Progenitor cell of endocrine pancreas (in vitro differentiated cells): Measurements from ENCODE around the gene CASP3. TPM values are rescaled to one million over a fixed set of nuclear protein-coding genes. Genes with fewer than 3 reads are reported as not detected.

Experiments
- DNase-seq: peaks from one replicate; pipeline ENCODE4 v3.0.0; 2021; ENCODE audit warnings: low spot score; ENCODE audit not compliant: unreplicated experiment
- H3K27ac Mint-ChIP-seq: 2 replicates; pipeline ENCODE4 v1.8.0; 2021; ENCODE audit warnings: mild to moderate bottlenecking, moderate library complexity, mixed read lengths
- H3K27me3 Mint-ChIP-seq: 2 replicates; pipeline ENCODE4 v1.8.0; 2021; ENCODE audit warnings: mixed read lengths
- H3K36me3 Mint-ChIP-seq: 2 replicates; pipeline ENCODE4 v1.8.0; 2022; ENCODE audit warnings: mixed read lengths; ENCODE audit not compliant: insufficient read depth
- H3K4me1 Mint-ChIP-seq: 2 replicates; pipeline ENCODE4 v1.8.0; 2021; ENCODE audit warnings: low read depth, mixed read lengths
- H3K4me3 Mint-ChIP-seq: 2 replicates; pipeline ENCODE4 v1.8.0; 2021; ENCODE audit warnings: low read depth, mild to moderate bottlenecking, moderate library complexity, mixed read lengths
- H3K9me3 Mint-ChIP-seq: 2 replicates; pipeline ENCODE4 v1.8.0; 2021; ENCODE audit warnings: low read depth, mixed read lengths
- CTCF ChIP-seq: fragments of 200-600 bp; sonication (generic); IDR thresholded peaks from one replicate; pipeline ENCODE4 v1.5.0; 2021; ENCODE audit warnings: antibody characterized with exemption, mild to moderate bottlenecking; ENCODE audit not compliant: unreplicated experiment
- long read RNA-seq: library from polyadenylated mRNA; unstranded; transcript quantifications from one replicate; pipeline ENCODE4 v2.0.0, GENCODE V29; 2020
- total RNA-seq: library from RNA; stranded (reverse); gene quantifications from 2 replicates; pipeline ENCODE4 v1.2.1, GENCODE V29; 2021

The CASP3 gene
- 29.6 and 33.9 TPM in 2 replicates for total RNA-seq
- long read RNA-seq, transcript CASP3-206 (7 exons, 2,540 nt) = major isoform, 355 of 452 reads
- long read RNA-seq, transcript CASP3-203 (6 exons, 677 nt) = minor isoform, 12 of 452 reads
- long read RNA-seq, transcript CASP3-201 (8 exons, 2,673 nt) = minor isoform, 49 of 452 reads
- long read RNA-seq, partial matches to known transcripts = 18 of 452 reads
- long read RNA-seq, other reads (novel, unspliced or antisense) = 15 of 452 reads

GRCh38 chr4:184649026-184649970, at the start of gene CASP3, which contains the start of gene PRIMPOL:
TSS of gene CASP3 (minus strand) at chr4:184649447. CDS start at chr4:184638453, 10,994 bp downstream.
TSS of gene PRIMPOL (plus strand) at chr4:184649738. CDS start at chr4:184657141, 7,403 bp downstream.
- Mint-ChIP-seq H3K9me3 (no peaks in the 10 kb centered on the region), H3K4me3 (peak within 1 kb of the TSS; percentile 87), H3K27me3 (no peaks in the 10 kb centered on the region), H3K36me3 (no peaks in the 10 kb centered on the region), H3K27ac (peak within 1 kb of the TSS; percentile 96), H3K4me1 (peaks cover 30% of the 10 kb centered on the region)
- peak; percentile 33 for TF ChIP-seq CTCF
- peak; percentile 94 for DNase-seq

GRCh38 chr4:184697956-184698355, 48.7 kb upstream of the CASP3 start:
- DNase-seq = no peak
- Mint-ChIP-seq H3K4me1 (no peaks in the 10 kb centered on the region), H3K27me3 (no peaks in the 10 kb centered on the region), H3K9me3 (no peaks in the 10 kb centered on the region), H3K4me3 (no peak overlapping the region), H3K36me3 (peaks cover 5% of the 10 kb centered on the region), H3K27ac (no peak overlapping the region)
- no peak for TF ChIP-seq CTCF

GRCh38 chr4:184695178-184695896, 46.1 kb upstream of the CASP3 start:
- no peak for DNase-seq
- Mint-ChIP-seq H3K4me3 (no peak overlapping the region), H3K9me3 (no peaks in the 10 kb centered on the region), H3K27me3 (no peaks in the 10 kb centered on the region), H3K4me1 (no peaks in the 10 kb centered on the region), H3K36me3 (peaks cover 11% of the 10 kb centered on the region), H3K27ac (no peak overlapping the region)
- no peak for TF ChIP-seq CTCF

GRCh38 chr4:184694412-184694956, 45.2 kb upstream of the CASP3 start:
- TF ChIP-seq CTCF = no peak
- no peaks in the 10 kb centered on the region for H3K4me1 Mint-ChIP-seq
- peaks cover 11% of the 10 kb centered on the region for H3K36me3 Mint-ChIP-seq
- H3K27me3 Mint-ChIP-seq = no peaks in the 10 kb centered on the region
- no peak overlapping the region for H3K4me3 Mint-ChIP-seq
- H3K27ac Mint-ChIP-seq = no peak overlapping the region
- no peaks in the 10 kb centered on the region for H3K9me3 Mint-ChIP-seq
- no peak for DNase-seq

GRCh38 chr4:184693056-184693455, 43.8 kb upstream of the CASP3 start:
- no peak overlapping the region for H3K27ac Mint-ChIP-seq
- no peak for TF ChIP-seq CTCF
- no peak overlapping the region for H3K4me3 Mint-ChIP-seq
- DNase-seq = no peak
- H3K9me3 Mint-ChIP-seq = no peaks in the 10 kb centered on the region
- peaks cover 11% of the 10 kb centered on the region for H3K36me3 Mint-ChIP-seq
- no peaks in the 10 kb centered on the region for H3K27me3 Mint-ChIP-seq
- H3K4me1 Mint-ChIP-seq = no peaks in the 10 kb centered on the region
